Measurements from ENCODE around the gene S100A6.
"Not testable (repeated sequence)": the region's sequence is repeated elsewhere in the genome, so short reads cannot be mapped to it uniquely, and the experiment has no call there.

The S100A6 gene

DNA sequence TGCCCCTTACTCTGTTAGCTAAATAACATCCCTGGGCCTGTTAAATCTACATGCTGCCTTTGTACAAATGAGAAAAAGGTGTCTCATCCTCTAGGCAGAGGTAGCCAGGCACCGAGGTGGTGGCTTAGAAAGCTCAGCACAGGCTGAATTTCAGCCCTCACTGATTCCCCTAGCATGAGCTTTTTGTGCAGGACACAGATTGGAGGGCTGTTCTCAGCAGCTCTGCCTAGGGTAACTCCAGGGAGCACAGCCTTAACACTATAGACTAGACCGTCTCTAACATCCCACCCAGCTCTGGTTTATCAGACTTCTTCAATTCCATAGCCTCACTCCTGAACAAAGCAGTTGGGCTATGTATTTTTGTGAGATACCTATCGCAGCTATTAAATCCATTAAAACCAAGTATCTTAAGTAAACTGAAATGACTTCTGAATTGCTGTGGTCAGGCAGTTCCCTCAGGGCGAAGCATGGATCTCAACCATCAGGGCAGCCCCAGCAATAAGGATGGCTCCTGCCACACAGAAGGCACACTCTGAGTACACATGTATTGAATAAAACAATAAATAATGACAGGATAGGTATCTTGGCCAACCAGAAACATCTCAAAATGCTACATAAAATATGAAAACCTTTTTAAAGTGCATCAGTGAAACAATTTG lies 14.8 kb downstream of the S100A6 start:
- Histone ChIP-seq H3K79me1 (ENCODE audit: low read length) (peaks cover 4% of the 10 kb centered on the region), H2BK5ac (ENCODE audit: low read depth, low read length, poor library complexity) (peak overlapping the region; percentile 61), H4K91ac (ENCODE audit: low read depth, low read length) (peak overlapping the region; percentile 79), H4K12ac (ENCODE audit: low read depth, low read length) (no peak overlapping the region), H3K14ac (ENCODE audit: low read length) (no peak overlapping the region), H2AK5ac (ENCODE audit: low read length) (peak overlapping the region; percentile 64), H3K27me3 (ENCODE audit: insufficient read depth, low read length) (no peaks in the 10 kb centered on the region), H3K18ac (ENCODE audit: low read length) (no peak overlapping the region), H3K27ac (ENCODE audit: low read depth, low read length) (peak overlapping the region; percentile 16), H4K8ac (ENCODE audit: low read depth, low read length) (peak overlapping the region; percentile 22), H3K9me3 (ENCODE audit: insufficient read depth, low read depth, low read length) (no peaks in the 10 kb centered on the region), H2BK120ac (ENCODE audit: insufficient read depth, low read length, poor library complexity) (peak overlapping the region; percentile 63), H3K79me2 (ENCODE audit: control insufficient read depth, insufficient read depth, low read length, poor library complexity) (peaks cover 2% of the 10 kb centered on the region), H2AFZ (ENCODE audit: insufficient read depth, low read length, poor library complexity) (no peak overlapping the region), H3K4me1 (ENCODE audit: control insufficient read depth in 1 of 2, insufficient read depth in 2 of 2, low read length in 2 of 2) (peaks cover 15 to 17% of the 10 kb centered on the region in 2 experiments), H3K9ac (ENCODE audit: low read length) (no peak overlapping the region), H3K4ac (ENCODE audit: low read depth, low read length) (peak overlapping the region; percentile 40), H3K4me2 (ENCODE audit: low read length) (no peak overlapping the region), H2BK12ac (ENCODE audit: low read length) (peak overlapping the region; percentile 79), H3K23ac (ENCODE audit: low read length) (no peak overlapping the region), H3K36me3 (ENCODE audit: control insufficient read depth in 1 of 2, insufficient read depth in 2 of 2, low read length in 2 of 2) (no peaks in the 10 kb centered on the region), H3K4me3 (ENCODE audit: low read depth, low read length) (no peak overlapping the region)
- no peak for DNase-seq
- no CpG with 5 or more reads among the region's 4 CpGs for WGBS (ENCODE audit: extremely low coverage, insufficient coverage, insufficient read length)

DNA sequence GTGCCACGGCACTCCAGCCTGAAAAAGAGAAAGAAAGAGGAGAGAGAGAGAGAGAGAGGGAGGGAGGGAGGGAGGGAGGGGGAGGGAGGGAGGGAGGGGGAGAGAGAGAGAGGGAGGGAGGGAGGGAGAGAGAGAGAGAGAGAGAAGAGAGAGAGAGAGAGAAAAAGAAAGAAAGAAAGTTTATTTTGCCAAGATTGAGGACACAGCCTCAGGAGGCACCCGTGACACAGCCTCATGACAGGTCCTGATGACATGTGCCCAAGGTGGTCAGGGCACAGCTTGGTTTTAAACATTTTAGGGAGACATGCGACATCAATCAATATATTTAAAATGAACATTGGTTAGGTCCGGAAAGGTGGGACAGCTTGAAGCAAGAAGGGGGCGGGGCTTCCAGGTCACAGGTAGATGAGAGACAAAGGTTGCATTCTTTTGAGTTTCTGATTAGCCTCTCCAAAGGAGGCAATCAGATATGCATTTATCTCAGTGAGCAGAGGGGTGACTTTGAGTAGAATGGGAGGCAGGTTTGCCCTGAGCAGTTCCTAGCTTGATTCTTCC lies 15.6 kb downstream of the S100A6 start:
- not testable (repeated sequence) for H3K36me3 ChIP-seq (ENCODE audit: control insufficient read depth in 1 of 2, insufficient read depth in 2 of 2, low read length in 2 of 2); DNase-seq; H3K18ac ChIP-seq (ENCODE audit: low read length)

DNA sequence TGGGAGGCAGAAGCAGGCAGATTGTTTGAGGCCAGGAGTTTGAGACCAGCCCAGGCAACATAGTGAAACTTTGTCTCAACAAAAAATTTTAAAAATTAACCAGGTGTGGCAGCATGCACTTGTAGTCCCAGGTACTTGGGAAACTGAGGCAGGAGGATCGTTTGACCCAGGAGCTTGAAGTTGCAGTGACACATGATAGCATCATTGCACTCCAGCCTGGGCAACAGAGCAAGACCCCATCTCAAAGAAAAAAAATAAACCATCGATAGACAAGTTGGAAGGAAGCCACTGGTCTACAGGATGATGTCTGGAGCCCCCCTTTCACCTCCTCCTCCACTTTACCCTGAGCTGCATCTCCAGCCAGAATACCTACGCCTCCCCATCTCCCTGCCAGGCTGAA lies 16.5 kb downstream of the S100A6 start:
- no peaks in the 10 kb centered on the region for H3K9me3 ChIP-seq (ENCODE audit: insufficient read depth, low read depth, low read length)
- H3K4me3 ChIP-seq (ENCODE audit: low read depth, low read length), result no peak overlapping the region
- peaks cover 12 to 17% of the 10 kb centered on the region in 2 experiments for H3K4me1 ChIP-seq (ENCODE audit: control insufficient read depth in 1 of 2, insufficient read depth in 2 of 2, low read length in 2 of 2)
- H2AFZ ChIP-seq (ENCODE audit: insufficient read depth, low read length, poor library complexity), result no peak overlapping the region
- no peak overlapping the region for H2BK5ac ChIP-seq (ENCODE audit: low read depth, low read length, poor library complexity)
- H3K23ac ChIP-seq (ENCODE audit: low read length), result no peak overlapping the region
- H2AK5ac ChIP-seq (ENCODE audit: low read length), result no peak overlapping the region
- no CpG with 5 or more reads among the region's 3 CpGs for WGBS (ENCODE audit: extremely low coverage, insufficient coverage, insufficient read length)
- H3K79me2 ChIP-seq (ENCODE audit: control insufficient read depth, insufficient read depth, low read length, poor library complexity), result peaks cover 2% of the 10 kb centered on the region
- H3K27ac ChIP-seq (ENCODE audit: low read depth, low read length), result no peak overlapping the region
- H3K14ac ChIP-seq (ENCODE audit: low read length), result no peak overlapping the region
- H3K4ac ChIP-seq (ENCODE audit: low read depth, low read length), result no peak overlapping the region
- no peak for DNase-seq
- H4K91ac ChIP-seq (ENCODE audit: low read depth, low read length), result no peak overlapping the region
- H4K8ac ChIP-seq (ENCODE audit: low read depth, low read length), result no peak overlapping the region
- no peak overlapping the region for H4K12ac ChIP-seq (ENCODE audit: low read depth, low read length)
- H3K4me2 ChIP-seq (ENCODE audit: low read length), result no peak overlapping the region
- no peaks in the 10 kb centered on the region for H3K27me3 ChIP-seq (ENCODE audit: insufficient read depth, low read length)
- peak overlapping the region; percentile 1 for H2BK12ac ChIP-seq (ENCODE audit: low read length)
- H3K79me1 ChIP-seq (ENCODE audit: low read length), result peaks cover 4% of the 10 kb centered on the region
- no peak overlapping the region for H3K18ac ChIP-seq (ENCODE audit: low read length)
- H3K9ac ChIP-seq (ENCODE audit: low read length), result no peak overlapping the region
- H3K36me3 ChIP-seq (ENCODE audit: control insufficient read depth in 1 of 2, insufficient read depth in 2 of 2, low read length in 2 of 2), result no peaks in the 10 kb centered on the region
- H2BK120ac ChIP-seq (ENCODE audit: insufficient read depth, low read length, poor library complexity), result no peak overlapping the region

More for the DNA sequence above, 15.6 kb downstream of the S100A6 start:
- not testable (repeated sequence) for H2BK12ac ChIP-seq (ENCODE audit: low read length); H3K79me1 ChIP-seq (ENCODE audit: low read length); H2BK5ac ChIP-seq (ENCODE audit: low read depth, low read length, poor library complexity); H3K9me3 ChIP-seq (ENCODE audit: insufficient read depth, low read depth, low read length); H3K23ac ChIP-seq (ENCODE audit: low read length); H3K9ac ChIP-seq (ENCODE audit: low read length); H4K12ac ChIP-seq (ENCODE audit: low read depth, low read length); H3K14ac ChIP-seq (ENCODE audit: low read length); H3K79me2 ChIP-seq (ENCODE audit: control insufficient read depth, insufficient read depth, low read length, poor library complexity); H3K4me3 ChIP-seq (ENCODE audit: low read depth, low read length); H2AFZ ChIP-seq (ENCODE audit: insufficient read depth, low read length, poor library complexity); H3K4me2 ChIP-seq (ENCODE audit: low read length); H2AK5ac ChIP-seq (ENCODE audit: low read length); H4K8ac ChIP-seq (ENCODE audit: low read depth, low read length); H3K27ac ChIP-seq (ENCODE audit: low read depth, low read length); H2BK120ac ChIP-seq (ENCODE audit: insufficient read depth, low read length, poor library complexity); H3K4ac ChIP-seq (ENCODE audit: low read depth, low read length); H3K27me3 ChIP-seq (ENCODE audit: insufficient read depth, low read length); H4K91ac ChIP-seq (ENCODE audit: low read depth, low read length)
- H3K4me1 ChIP-seq (ENCODE audit: control insufficient read depth in 1 of 2, insufficient read depth in 2 of 2, low read length in 2 of 2), result peaks cover 12 to 18% of the 10 kb centered on the region in 2 experiments
- no CpG with 5 or more reads among the region's 5 CpGs for WGBS (ENCODE audit: extremely low coverage, insufficient coverage, insufficient read length)

DNA sequence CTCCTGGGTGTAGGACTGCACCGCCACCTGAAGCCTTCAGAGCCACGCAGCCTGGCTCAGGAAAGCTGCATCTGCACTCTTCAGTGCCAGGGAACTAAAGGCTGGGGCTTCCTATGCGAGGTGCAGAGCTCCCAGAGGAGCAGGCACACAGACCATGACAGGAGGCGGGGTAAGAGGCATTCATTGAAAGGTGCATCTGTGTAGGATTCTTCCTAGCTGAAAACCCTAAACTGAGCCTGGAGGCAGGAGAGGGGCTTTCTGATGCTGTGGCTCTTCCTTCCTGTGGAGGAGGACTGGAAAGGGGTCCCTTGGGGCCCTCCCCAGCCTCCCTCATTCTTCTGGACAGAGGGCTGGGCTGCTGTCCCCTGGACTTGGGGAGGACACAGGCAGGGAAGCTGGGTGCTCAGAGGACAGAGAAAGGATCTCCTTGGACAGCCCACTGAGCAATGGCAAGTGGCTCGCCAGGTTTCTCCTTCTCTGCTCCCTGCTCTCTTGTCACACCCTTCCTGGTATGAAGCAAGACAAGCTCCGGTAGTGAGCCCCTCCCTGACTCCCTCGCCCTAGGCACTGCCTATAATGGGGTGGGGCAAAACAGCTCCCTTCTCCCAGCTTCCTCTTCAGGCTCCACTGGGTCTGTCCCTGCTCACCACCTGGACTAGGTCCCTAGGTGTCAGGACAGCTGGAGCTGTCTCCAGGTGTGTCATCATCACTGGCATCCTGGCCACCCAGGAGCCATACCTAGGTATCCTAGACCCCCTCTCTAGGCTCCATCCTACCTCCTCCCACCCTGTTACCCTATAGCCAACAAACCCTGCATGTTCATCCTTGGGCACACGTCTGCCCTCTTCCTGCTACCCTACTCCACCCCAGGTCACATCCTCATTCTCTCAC lies 20.0 kb downstream of the S100A6 start:
- peak overlapping the region; percentile 58 for H4K91ac ChIP-seq (ENCODE audit: low read depth, low read length)
- H3K4me3 ChIP-seq (ENCODE audit: low read depth, low read length), result no peak overlapping the region
- no CpG with 5 or more reads among the region's 8 CpGs for WGBS (ENCODE audit: extremely low coverage, insufficient coverage, insufficient read length)
- H3K4me1 ChIP-seq (ENCODE audit: control insufficient read depth in 1 of 2, insufficient read depth in 2 of 2, low read length in 2 of 2), result peaks cover 10 to 15% of the 10 kb centered on the region in 2 experiments
- H4K8ac ChIP-seq (ENCODE audit: low read depth, low read length), result peak overlapping the region; percentile 24
- H4K12ac ChIP-seq (ENCODE audit: low read depth, low read length), result peak overlapping the region; percentile 5
- no peak overlapping the region for H3K4ac ChIP-seq (ENCODE audit: low read depth, low read length)
- H2BK12ac ChIP-seq (ENCODE audit: low read length), result peak overlapping the region; percentile 47
- no peak overlapping the region for H3K4me2 ChIP-seq (ENCODE audit: low read length)
- H3K9ac ChIP-seq (ENCODE audit: low read length), result no peak overlapping the region
- H2BK5ac ChIP-seq (ENCODE audit: low read depth, low read length, poor library complexity), result no peak overlapping the region
- peaks cover 13% of the 10 kb centered on the region for H3K79me1 ChIP-seq (ENCODE audit: low read length)
- peak overlapping the region; percentile 8 for H3K27ac ChIP-seq (ENCODE audit: low read depth, low read length)
- H3K9me3 ChIP-seq (ENCODE audit: insufficient read depth, low read depth, low read length), result no peaks in the 10 kb centered on the region
- DNase-seq, result peak; percentile 50 to 71
- H3K18ac ChIP-seq (ENCODE audit: low read length), result no peak overlapping the region
- no peaks in the 10 kb centered on the region for H3K27me3 ChIP-seq (ENCODE audit: insufficient read depth, low read length)
- H2AFZ ChIP-seq (ENCODE audit: insufficient read depth, low read length, poor library complexity), result peak overlapping the region; percentile 1
- H3K14ac ChIP-seq (ENCODE audit: low read length), result peak overlapping the region; percentile 25
- H3K23ac ChIP-seq (ENCODE audit: low read length), result no peak overlapping the region
- H3K36me3 ChIP-seq (ENCODE audit: control insufficient read depth in 1 of 2, insufficient read depth in 2 of 2, low read length in 2 of 2), result no peaks in the 10 kb centered on the region
- H2AK5ac ChIP-seq (ENCODE audit: low read length), result peak overlapping the region; percentile 5
- H3K79me2 ChIP-seq (ENCODE audit: control insufficient read depth, insufficient read depth, low read length, poor library complexity), result peaks cover 1% of the 10 kb centered on the region
- H2BK120ac ChIP-seq (ENCODE audit: insufficient read depth, low read length, poor library complexity), result peak overlapping the region; percentile 40
